HG02981 (cell line): ENCODE data around the gene RPN1.
"Not testable (repeated sequence)": the region's sequence is repeated elsewhere in the genome, so short reads cannot be mapped to it uniquely, and the experiment has no call there.

Experiments used
- ATAC-seq: cut with Tn5 transposase; IDR thresholded peaks from one replicate; pipeline ENCODE4 v1.9.1; 2021; ENCODE audit warnings: mild to moderate bottlenecking, moderate library complexity; ENCODE audit not compliant: unreplicated experiment

RPN1 gene

DNA sequence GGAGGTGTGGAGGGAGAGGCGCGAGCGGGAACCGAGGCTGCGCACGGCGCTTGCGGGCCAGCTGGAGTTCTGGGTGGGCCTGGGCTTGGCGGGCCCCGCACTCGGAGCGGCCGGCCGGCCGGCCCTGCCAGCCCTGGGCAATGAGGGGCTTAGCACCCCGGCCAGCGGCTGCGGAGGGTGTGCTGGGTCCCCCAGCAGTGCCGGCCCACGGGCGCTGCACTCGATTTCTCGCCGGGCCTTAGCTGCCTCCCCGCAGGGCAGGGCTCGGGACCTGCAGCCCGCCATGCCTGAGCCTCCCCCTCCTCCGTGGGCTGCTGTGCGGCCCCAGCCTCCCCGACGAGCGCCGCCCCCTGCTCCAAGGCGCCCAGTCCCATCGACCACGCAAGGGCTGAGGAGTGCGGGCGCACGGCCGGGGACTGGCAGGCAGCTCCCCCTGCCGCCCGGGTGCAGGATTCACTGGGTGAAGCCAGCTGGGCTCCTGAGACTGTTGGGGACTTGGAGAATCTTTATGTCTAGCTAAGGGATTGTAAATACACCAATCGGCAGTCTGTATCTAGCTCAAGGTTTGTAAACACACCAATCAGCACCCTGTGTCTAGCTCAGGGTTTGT, 2.9 kb upstream of the RPN1 start:
- not testable (repeated sequence) for ATAC-seq

DNA sequence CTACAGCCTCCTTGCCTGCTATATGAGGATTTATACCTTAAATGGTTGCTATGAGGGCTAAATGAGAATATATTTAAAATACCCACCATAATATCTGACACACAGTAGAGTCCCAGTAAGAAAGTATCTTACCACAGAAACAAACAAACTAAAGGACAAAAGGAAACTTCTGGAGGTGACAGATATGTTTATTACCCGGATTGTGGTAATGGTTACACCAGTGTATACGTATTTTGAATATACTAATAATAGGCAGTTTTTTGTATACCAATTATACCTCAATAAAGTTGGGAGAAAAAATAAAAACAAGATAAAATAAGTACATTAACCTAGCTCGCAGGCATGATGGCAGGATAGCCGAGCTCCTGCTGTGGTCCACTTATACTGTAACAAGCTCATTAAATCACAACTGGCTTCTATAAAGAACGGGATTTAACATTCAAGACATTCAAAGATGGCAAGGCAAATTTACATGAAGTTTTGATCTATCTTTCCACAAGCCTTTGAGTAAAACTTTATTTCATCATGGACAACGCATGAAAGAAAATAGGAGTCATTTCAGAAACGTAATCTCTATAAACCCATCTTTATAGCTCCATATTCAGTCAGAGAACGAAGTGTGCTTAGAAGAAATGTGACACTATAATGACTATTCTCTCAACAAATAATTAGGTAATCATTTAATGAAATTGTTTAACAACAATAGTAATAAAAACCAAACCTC, 1.5 kb downstream of the RPN1 start:
- no peak for ATAC-seq

DNA sequence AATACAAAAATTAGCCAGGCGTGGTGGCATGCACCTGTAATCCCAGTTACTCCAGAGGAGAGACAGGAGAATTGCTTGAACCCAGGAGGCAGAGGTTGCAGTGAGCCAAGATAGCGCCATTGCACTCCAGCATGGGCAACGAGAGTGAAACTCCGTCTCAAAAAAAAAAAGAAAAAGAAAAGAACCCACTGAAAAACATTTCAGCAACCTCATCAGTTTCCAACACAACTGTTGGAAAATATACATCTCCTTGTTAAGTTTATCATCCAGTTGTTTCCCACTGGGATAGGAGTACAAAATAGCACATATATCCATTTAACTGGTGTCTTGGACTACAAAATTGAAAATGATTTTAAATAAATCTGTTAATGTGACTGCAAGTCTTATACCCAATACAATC, 2.2 kb downstream of the RPN1 start:
- no peak for ATAC-seq

DNA sequence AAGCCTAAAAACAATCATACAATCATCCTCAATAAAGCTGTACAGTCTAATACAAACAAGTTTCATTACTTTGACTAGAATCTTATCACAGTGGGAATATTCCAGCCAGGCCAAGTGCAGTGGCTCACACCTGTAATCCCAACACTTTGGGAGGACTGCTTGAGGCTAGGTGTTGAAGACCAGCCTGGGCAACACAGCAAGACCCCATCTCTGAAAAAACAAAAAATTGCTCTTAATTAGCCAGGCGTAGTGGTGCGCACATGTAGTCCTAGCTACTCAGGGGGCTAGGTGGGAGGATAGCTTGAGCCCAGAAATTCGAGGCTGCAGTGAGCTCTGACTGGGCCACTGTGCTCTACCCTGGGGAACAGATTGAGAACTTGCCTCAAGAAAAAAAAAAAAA, 3.3 kb downstream of the RPN1 start:
- no peak for ATAC-seq

DNA sequence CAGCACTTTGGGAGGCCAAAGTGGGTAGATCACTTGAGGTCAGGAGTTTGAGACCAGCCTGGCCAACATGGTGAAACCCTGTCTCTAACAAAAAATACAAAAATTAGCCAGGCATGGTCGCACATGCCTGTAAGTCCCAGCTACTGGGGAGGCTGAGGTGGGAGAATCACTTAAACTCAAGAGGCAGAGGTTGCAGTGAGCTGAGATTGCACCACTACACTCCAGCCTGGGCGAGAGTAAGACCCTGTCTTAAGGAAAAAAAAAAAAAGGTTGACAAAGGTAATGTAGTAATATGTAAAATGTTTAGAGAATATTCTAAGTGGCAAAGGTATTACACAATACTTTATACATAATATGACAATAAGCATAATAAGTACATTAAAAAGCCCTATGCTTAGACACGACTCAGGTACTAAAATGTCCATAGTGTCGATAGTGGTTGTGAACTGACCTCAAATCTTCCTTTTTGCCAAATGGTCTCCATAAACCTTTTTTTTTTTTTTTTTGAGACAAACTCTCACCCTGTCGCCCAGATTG, 16.5 kb downstream of the RPN1 start:
- ATAC-seq, result no peak

DNA sequence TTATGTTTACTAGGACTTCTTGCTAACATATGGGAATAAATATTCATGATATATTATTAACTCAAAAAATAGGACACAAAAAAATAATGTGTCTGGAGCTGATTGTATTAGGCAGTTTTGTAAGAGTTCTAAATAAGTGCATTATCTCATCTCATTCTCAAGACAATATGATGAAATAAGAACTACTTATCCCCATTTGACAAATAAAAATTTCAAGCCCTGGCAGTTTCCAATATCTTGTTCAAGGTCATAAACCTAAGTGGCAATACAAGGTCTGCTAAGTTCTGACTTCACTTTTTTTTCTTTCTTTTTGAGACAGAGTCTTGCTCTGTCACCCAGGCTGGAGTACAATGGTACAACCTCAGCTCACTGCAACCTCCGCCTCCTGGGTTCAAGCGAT, 18.3 kb downstream of the RPN1 start:
- ATAC-seq, result no peak

DNA sequence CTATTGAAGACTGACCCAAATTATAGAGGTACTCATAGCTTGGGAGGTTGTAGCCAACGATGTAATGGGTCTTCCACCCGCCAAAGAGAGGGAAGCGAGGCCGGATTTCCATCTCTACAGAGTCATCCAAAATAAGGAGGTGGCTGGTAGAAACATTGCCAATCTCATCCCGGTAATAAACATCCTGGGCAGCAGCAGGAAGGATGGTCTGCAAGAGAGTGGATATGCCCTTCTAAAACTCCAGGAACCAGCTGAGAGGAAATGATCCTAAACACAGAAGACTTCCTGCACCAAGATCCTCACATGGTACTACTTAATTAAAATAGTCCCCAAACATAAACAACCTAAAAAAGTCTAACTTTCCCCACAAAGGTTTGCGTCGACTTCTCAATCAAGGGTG, 20.7 kb downstream of the RPN1 start:
- no peak for ATAC-seq

DNA sequence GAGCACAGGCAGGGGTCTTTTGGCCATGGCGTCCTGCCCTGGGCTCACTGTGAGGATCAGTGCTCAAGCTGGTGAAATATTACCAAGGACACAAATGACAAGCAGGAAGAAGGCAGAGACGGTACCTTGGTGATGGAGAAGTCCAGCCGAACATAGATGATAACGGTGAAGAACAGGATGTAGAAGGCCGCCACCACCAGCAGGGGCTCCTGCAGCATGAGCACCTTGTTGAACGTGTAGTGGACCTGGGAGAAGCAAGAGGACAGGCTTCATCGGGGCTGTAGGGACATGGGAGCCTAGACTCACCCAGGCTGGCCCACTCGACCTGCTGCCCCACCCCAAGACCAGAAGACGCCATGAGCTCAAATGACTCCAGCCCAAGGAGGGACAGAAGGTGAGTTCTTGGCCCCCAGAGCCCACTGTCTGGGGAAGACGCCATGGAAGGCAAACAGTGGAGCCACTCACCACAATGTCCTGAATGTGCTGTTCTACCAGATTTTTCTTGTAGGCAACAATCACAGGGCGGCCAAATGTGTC, 25.1 kb downstream of the RPN1 start:
- no peak for ATAC-seq

DNA sequence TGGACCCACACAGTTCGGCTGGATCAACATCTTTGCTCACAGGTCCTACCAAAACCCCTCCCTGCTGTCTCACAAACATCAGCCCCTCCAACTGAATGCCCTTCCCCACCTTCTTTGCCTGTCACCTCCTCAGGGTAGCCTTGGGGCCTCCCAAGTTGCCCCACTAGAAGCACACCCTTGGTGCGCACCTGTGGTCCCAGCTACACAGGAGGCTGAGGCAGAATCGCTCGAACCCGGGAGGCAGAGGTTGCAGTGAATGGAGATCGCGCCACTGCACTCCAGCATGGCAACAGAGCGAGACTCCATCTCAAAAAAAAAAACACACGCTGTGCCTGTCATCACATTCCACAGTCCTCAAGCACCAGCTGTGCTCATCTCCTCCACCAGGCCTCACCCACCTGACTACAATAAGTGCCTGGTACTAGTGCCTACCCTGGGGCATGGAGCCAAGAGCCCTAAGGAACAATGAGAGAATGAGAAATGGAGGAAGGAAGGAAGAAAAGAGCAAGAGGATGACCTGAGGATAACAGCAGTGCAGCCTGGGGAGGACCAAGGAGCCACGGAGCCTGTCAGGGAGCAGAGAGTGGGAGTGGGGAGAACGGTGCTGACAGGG, 26.0 kb downstream of the RPN1 start:
- no peak for ATAC-seq

DNA sequence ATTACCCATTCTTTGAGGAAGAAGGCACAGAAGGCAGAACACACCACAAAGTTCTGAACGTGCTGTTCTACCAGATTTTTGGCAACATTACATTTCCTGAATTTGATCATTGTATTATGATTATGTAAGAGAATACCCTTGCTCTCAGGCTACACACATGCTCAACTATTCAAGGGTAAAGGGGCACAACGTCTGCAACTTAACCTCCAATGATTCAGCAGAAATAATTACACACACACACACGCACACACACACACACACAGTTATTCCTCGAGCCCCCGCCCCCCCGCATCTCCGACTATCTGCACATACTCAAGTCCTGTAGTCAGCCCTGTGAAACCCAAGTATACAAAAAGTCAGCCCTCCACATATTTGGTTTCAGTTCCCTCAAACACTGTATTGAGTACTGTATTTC, 26.8 kb downstream of the RPN1 start:
- no peak for ATAC-seq

DNA sequence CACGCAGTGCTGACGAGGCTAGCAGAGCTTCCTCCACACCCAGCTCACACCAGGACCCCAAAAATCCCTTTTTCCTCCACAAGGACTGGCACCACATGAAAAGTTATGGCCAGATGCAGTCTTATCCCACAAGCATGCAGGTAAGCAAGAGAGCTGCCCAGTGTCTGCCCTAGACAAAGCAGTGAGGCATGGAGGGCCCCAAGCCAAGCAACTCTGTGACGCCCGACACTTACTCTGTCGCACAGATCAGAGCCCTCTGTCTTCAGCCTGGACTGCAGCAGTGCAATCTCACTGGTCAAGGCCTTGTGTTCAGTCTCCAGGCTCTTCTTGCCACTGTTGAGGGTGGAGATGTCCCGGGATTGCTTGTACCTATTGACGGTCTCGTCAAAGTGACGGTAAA, 28.7 kb downstream of the RPN1 start:
- no peak for ATAC-seq

DNA sequence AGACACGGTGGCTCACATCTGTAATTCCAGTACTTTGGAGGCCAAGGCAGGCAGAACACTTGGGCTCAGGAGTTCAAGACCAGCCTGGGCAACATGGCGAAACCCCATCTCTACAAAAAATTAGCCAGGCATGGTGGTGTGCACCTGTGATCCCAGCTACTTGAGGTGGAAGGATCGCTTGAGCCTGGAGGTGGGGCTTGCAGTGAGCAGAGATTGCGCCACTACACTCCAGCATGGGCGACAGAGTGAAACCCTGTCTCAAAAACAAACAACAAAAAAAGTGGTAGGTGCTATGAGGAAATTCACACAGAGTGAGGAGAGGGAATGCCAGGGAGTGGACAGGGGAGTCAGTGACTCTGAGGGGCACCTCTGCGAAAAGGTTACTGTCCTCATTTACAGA, 29.4 kb downstream of the RPN1 start:
- no peak for ATAC-seq

DNA sequence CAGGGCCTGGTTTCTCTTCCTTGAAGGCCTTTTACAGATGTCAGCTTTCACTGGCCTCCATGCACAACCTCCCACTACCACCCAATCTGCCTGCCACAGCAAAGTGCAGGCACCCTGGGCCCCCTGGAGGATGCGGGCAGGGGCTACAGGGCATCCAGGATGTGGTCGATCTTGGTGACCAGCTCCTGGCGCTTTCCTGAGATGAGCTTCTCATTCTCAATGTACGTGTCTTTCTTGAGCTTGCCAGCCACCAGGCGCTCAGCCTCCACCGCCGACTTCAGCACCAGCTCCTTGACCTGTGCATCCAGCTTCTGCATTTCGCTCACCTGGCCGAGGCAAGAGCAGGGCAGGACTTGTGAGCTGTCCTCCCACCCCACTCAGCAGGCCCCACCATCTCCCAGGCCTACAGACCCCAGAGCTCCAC, 30.3 kb downstream of the RPN1 start:
- ATAC-seq, result no peak

DNA sequence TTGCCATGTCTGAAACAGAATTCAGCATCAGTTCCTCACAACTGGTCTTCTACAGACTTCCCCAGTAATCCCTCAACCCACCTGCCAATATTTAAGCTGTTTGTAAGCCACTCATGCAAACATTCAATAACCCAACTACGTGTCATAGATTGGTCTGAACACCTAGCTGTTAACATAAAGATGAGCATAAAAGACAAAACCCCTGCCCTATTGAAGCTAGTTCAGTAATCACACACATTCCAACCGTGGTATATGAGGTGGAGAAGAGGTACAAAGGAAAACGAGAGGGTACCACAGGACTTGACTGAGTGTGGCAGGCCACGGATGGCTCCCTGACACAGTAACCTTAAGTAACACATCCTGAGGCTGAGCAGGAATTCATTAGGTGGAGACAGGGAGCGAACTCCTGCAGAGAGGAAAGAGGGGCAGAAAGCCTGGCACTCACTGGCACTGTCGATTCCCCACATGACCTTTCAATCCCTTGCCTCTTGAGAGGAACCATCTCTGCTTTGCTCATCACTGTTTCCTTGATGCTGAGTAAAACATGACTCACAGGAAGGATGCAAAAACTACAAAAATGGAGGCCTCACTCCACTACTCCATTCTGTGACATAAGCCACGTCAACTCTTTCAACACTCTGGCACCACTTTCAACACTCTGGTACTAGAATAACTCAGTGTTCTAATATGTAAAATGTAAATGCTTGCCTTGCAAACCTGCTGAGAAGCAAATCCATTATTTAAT, 31.3 kb downstream of the RPN1 start:
- ATAC-seq, result no peak

DNA sequence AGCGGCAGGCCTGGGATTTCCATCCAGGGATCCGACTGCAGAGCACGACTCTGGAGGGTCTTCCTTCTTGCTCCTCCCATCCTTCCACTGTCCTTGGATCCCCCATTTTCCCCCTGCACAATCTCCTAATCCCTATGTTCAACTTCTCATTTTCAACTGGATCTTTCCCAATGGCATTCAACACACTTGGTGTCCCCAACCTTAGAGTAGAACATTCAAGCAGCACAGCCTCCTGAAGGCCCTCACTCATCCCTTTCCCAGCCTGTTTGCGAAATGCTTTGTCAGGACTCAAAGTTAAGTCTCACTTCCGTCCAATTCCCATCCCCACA, 32.3 kb downstream of the RPN1 start:
- ATAC-seq, result no peak

DNA sequence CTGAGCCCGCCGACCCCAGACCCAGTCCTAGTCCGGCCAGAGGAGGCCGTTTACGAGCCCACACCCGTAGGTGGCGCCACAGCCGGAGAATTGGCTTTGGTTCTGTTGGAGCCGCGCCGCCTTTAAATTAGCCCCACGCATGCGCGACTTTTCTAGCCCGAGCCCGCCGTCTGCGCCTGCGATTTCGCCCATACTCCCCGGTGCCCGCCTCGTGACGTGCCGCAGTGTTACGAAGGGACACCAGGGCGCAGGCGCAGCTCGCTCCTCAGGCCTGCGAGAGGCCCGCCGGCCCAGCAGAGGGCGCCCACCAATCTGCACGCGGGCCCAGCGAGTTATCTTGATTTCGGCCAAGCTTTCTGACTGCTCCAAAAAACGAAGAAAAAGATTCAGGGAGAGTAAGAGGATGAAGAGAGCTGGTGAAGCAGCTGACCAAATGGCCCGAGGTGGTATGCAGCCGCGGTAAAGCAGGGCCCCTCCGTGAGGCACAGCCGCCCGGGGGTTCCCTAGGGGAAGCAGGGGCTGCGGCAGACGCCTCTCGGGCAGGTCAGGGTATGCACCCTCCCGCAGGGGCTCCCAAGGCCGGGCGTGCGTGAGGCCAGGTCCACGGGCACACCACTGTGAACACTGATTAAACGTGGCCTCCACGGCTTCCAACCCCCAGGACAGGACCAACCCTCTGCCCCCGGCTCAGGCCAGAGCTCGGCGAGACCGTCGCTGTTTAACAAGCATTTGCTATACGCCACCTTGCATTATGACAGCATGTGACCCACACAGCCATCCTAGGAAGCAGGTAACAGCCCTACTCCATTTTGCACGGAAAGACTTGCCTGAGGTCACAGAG, 32.8 kb downstream of the RPN1 start:
- ATAC-seq, result peak; percentile 90

DNA sequence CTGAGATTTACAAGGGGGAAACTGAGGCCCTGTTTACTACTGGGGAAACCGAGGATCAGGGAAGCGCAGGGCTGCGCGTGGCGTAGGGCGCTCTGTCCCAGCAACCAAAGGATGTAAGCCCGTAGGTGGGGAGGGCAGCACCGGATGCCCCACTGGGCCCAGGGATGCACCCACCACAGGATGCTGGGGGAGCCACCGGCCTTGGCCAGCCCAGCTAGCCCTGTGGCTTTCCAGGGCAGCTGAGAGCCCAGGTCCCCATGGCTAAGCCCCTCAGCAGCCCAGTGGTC, 33.4 kb downstream of the RPN1 start:
- ATAC-seq, result no peak

DNA sequence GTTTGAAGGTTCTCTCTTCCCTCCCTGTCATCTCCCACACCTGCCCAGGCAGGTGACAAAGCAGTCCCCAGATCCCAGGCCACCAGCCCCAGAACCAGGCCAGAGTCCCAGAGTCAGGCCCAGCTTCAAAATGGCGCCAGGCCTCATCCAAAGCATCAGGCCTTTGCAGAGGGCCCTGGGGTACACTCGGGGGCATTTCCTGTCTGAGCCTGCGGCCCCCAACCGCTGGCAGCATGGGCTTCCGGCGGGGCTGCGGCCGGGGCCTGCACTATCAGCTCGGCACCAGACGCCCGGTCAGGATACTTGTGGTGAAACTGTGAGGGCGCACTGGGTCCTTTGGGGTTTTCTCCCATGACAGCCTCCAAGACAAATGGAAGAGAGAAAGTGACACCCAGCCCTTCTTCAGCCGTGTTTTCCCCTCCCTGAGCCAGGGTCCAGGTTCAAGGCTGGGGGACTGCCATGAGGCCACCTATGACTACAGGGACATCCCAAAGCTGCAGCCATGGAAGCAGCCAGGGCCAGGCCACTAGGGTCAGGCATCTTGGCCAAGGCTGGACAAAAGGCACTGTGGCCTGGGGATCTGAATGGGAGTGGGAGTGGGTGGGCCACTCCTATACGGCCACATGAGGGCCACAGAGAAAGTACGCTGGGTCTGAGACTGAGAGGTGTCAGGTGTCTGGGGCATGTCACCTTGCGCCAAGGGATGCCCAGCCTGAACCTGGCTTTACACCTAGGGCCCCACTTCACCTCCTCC, 33.9 kb downstream of the RPN1 start:
- ATAC-seq, result no peak

DNA sequence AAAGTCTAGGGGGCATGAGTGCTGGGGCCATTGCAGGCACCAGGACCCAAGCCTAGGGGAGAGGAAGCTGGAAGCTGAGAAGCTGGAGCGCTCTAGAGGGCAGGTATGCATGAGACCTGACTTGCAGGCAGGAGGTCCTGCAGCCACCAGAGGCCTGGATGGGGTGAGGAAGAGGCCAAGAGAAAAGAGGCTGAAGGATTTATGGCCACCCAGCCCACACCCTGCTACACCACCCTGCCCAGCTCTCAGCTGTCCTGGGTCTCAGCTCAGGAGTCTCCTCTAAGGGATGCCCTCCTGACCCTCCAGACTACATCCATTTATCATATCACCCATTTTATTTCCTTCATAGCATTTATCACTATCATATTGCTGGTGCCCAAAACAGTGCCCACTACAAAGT, 36.5 kb downstream of the RPN1 start:
- ATAC-seq, result no peak
